OCI-LY7 (cell line): Measurements from ENCODE around the gene IARS2.

Source experiments
- CTCF ChIP-seq: fragments of 200-600 bp; sonication (generic); conservative IDR thresholded peaks from 2 replicates; pipeline ENCODE4 v1.5.1; 2014; ENCODE audit warnings: mild to moderate bottlenecking, antibody characterized with exemption, low read length, moderate library complexity, mixed read lengths
- EZH2phosphoT487 ChIP-seq: fragments of 200-600 bp; sonication (generic); IDR thresholded peaks from 2 replicates; pipeline ENCODE4 v1.6.1; 2018; ENCODE audit warnings: low read depth, borderline replicate concordance, mild to moderate bottlenecking, mixed run types, antibody characterized with exemption, low read length, moderate library complexity, mixed read lengths

GRCh38 chr1:220159041-220159440 is 65.1 kb downstream of the IARS2 start:
- TF ChIP-seq CTCF (no peak), EZH2phosphoT487 (no peak)
